ENCODE measurements around the gene SMOC1. TPM values are rescaled to one million over a fixed set of nuclear protein-coding genes. Genes with fewer than 3 reads are reported as not detected.

SMOC1 gene
- total RNA-seq, 1 experiment from 2014 or later = 3.1 TPM

Other genes starting within 250 kb of the SMOC1 start
- gene SRSF5, start 112.3 kb upstream of the SMOC1 start, total RNA-seq (2014; rRNA removed; shearing (Covaris generic); ENCODE audit: low replicate concordance) = 33.9 and 55.7 TPM in 2 replicates
- not detected in 2 replicates for gene SLC10A1, start 82.2 kb upstream of the SMOC1 start, total RNA-seq (2014; rRNA removed; shearing (Covaris generic); ENCODE audit: low replicate concordance)